Hepatocyte (in vitro differentiated cells): ENCODE results near the gene TLNRD1. TPM values are rescaled to one million over a fixed set of nuclear protein-coding genes. Genes with fewer than 3 reads are reported as not detected.

Experiments used
- DNase-seq: peaks from one replicate; pipeline ENCODE4 v3.0.0-alpha.2; 2016; ENCODE audit warnings: low spot score
- H2AFZ ChIP-seq: fragments of 200-600 bp; sonication (generic); 2 replicates; pipeline ENCODE4 v1.6.0; 2016; ENCODE audit warnings: antibody characterized with exemption, mild to moderate bottlenecking
- H3K27ac ChIP-seq: fragments of 200-600 bp; sonication (generic); 2 replicates; pipeline ENCODE4 v1.5.1; 2016; ENCODE audit warnings: mild to moderate bottlenecking
- H3K27me3 ChIP-seq: fragments of 200-600 bp; sonication (generic); 2 replicates; pipeline ENCODE4 v1.6.1; 2016
- H3K36me3 ChIP-seq: fragments of 200-600 bp; sonication (generic); replicated peaks from 2 replicates; pipeline ENCODE4 v1.5.1; 2016; ENCODE audit warnings: low read depth; ENCODE audit not compliant: insufficient read depth
- H3K4me1 ChIP-seq: fragments of 200-600 bp; sonication (generic); 2 replicates; pipeline ENCODE4 v1.5.1; 2016; ENCODE audit warnings: mild to moderate bottlenecking, moderate library complexity; ENCODE audit not compliant: insufficient read depth
- H3K4me2 ChIP-seq: fragments of 200-600 bp; sonication (generic); 2 replicates; pipeline ENCODE4 v1.6.0; 2016
- H3K4me3 ChIP-seq: fragments of 200-600 bp; sonication (generic); 2 replicates; pipeline ENCODE4 v1.5.1; 2016; ENCODE audit warnings: mild to moderate bottlenecking
- H3K79me2 ChIP-seq: fragments of 200-600 bp; sonication (generic); 2 replicates; pipeline ENCODE4 v1.6.0; 2017; ENCODE audit warnings: mild to moderate bottlenecking
- H3K9me2 ChIP-seq: fragments of 200-600 bp; sonication (generic); replicated peaks from 2 replicates; pipeline ENCODE4 v1.6.0; 2017; ENCODE audit warnings: mild to moderate bottlenecking; ENCODE audit not compliant: insufficient read depth
- H3K9me3 ChIP-seq: fragments of 200-600 bp; sonication (generic); 2 replicates; pipeline ENCODE4 v1.5.1; 2016; ENCODE audit warnings: low read depth, mild to moderate bottlenecking
- H4K20me1 ChIP-seq: fragments of 200-600 bp; sonication (generic); 2 replicates; pipeline ENCODE4 v1.6.0; 2016; ENCODE audit warnings: mild to moderate bottlenecking; ENCODE audit not compliant: insufficient read depth, poor library complexity, severe bottlenecking
- CTCF ChIP-seq: fragments of 200-600 bp; sonication (generic); IDR thresholded peaks from 2 replicates; pipeline ENCODE4 v1.5.1; 2016; ENCODE audit warnings: antibody characterized with exemption, mild to moderate bottlenecking; ENCODE audit not compliant: poor library complexity
- EZH2 ChIP-seq: fragments of 200-600 bp; sonication (generic); IDR thresholded peaks from 2 replicates; pipeline ENCODE4 v1.6.1; 2016; ENCODE audit warnings: antibody characterized with exemption, mild to moderate bottlenecking, borderline replicate concordance
- EZH2phosphoT487 ChIP-seq: fragments of 200-600 bp; sonication (generic); IDR thresholded peaks from one replicate; pipeline ENCODE4 v1.6.1; 2018; ENCODE audit warnings: antibody characterized with exemption, mild to moderate bottlenecking, low read depth, moderate library complexity; ENCODE audit not compliant: unreplicated experiment, severe bottlenecking
- WGBS: methylation state at CpG from one replicate; pipeline ENCODE4 v1.1.6; 2016; ENCODE audit warnings: low lambda C conversion rate; ENCODE audit errors: missing lambda C conversion rate; 5-methylcytosine and 5-hydroxymethylcytosine counted together
- microRNA-seq: library from miRNA; unstranded; fragments of <30 nt; microRNA quantifications from one replicate; pipeline ENCODE4, GENCODE V29; 2017
- polyA plus RNA-seq: library from polyadenylated mRNA; unstranded; fragments of >200 nt; fragmentation: Nextera tagmentation; extraction: Ambion mirVana; gene quantifications from 2 replicates; pipeline ENCODE4 v1.2.1, GENCODE V29; 2016
- small RNA-seq: library from RNA; depleted of rRNA; stranded (forward); fragments of <200 nt; gene quantifications from one replicate; pipeline ENCODE3, GENCODE V24; 2014
- total RNA-seq: library from RNA; depleted of rRNA; stranded (reverse); fragments of >200 nt; gene quantifications from 2 replicates; pipeline ENCODE4 v1.2.3, GENCODE V29; 2014

TLNRD1 gene
- total and polyA plus RNA-seq, 2 experiments from 2014 or later: 10.3 to 15.6 TPM

DNA sequence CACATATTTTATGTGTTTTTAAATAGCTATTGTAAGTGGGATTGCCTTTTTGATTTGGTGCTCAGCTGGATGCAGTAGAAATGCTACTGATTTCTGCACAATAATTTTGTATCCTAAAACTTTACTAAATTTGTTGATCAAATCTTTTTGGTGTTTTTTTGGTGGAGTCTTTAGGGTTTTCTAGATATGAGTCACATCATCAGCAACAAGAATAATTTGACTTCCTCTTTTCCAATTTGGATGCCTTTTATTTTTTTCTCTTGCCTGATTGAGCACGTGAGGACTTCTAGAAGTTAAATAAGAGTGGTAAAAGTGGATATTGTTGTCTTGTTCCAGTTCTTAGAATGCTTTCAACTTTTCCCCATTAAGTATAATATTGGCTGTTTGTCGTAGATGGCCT is 51.3 kb downstream of the TLNRD1 start:
- H3K4me2 ChIP-seq: no peak overlapping the region
- H3K9me2 ChIP-seq: no peaks in the 10 kb centered on the region
- no peak overlapping the region for H2AFZ ChIP-seq
- TF ChIP-seq EZH2phosphoT487 (no peak), EZH2 (no peak), CTCF (no peak)
- WGBS: 92% methylated on average over 2 of the region's 2 CpGs
- H3K4me3 ChIP-seq: no peak overlapping the region
- H3K4me1 ChIP-seq: no peaks in the 10 kb centered on the region
- H3K27ac ChIP-seq: no peak overlapping the region
- H3K27me3 ChIP-seq: no peaks in the 10 kb centered on the region
- H4K20me1 ChIP-seq: no peaks in the 10 kb centered on the region
- no peak for DNase-seq
- H3K79me2 ChIP-seq: no peaks in the 10 kb centered on the region
- no peaks in the 10 kb centered on the region for H3K36me3 ChIP-seq
- H3K9me3 ChIP-seq: no peaks in the 10 kb centered on the region

GRCh38 chr15:81053621-81054020 is 52.9 kb downstream of the TLNRD1 start:
- no peak for DNase-seq
- Histone ChIP-seq H3K9me2 (no peaks in the 10 kb centered on the region), H3K27ac (no peak overlapping the region), H3K79me2 (no peaks in the 10 kb centered on the region), H3K4me1 (no peaks in the 10 kb centered on the region), H3K27me3 (no peaks in the 10 kb centered on the region), H4K20me1 (no peaks in the 10 kb centered on the region), H3K4me3 (no peak overlapping the region), H3K4me2 (no peak overlapping the region), H3K36me3 (no peaks in the 10 kb centered on the region), H3K9me3 (no peaks in the 10 kb centered on the region), H2AFZ (no peak overlapping the region)
- TF ChIP-seq EZH2phosphoT487 (no peak), EZH2 (no peak), CTCF (no peak)

- Histone ChIP-seq H4K20me1 (no peaks in the 10 kb centered on the region), H3K27me3 (no peaks in the 10 kb centered on the region)
- 91% methylated on average over 2 of the region's 2 CpGs for WGBS
These were observed 53.5 kb downstream of the TLNRD1 start for GRCh38 chr15:81054236-81054635.

More at GRCh38 chr15:81054236-81054635, 53.5 kb downstream of the TLNRD1 start:
- Histone ChIP-seq H3K9me3 (no peaks in the 10 kb centered on the region), H3K4me2 (no peak overlapping the region), H3K36me3 (no peaks in the 10 kb centered on the region), H3K4me1 (no peaks in the 10 kb centered on the region), H3K27ac (no peak overlapping the region), H3K79me2 (no peaks in the 10 kb centered on the region), H3K4me3 (no peak overlapping the region), H2AFZ (no peak overlapping the region), H3K9me2 (no peaks in the 10 kb centered on the region)
- no peak for DNase-seq
- no peak for TF ChIP-seq CTCF

Small RNA genes within 50 kb of the gene (microRNA-seq; reads per million reads assigned to microRNA genes)
- gene MIR4514: not detected

Small RNA genes within 50 kb of the gene (small RNA-seq; reads per million reads assigned to genes)
- not detected for gene MIR4514

Other genes with a start within 250 kb of the TLNRD1 start
- gene CEMIP, start 221.6 kb upstream of the TLNRD1 start, total RNA-seq: 2.1 and 2.3 TPM in 2 replicates
- gene CEMIP, start 221.6 kb upstream of the TLNRD1 start, polyA plus RNA-seq: 3.5 and 4.4 TPM in 2 replicates
- gene MESD, start 11.1 kb upstream of the TLNRD1 start, total RNA-seq: 27.1 and 27.4 TPM in 2 replicates
- 47.6 and 52.2 TPM in 2 replicates for gene MESD, start 11.1 kb upstream of the TLNRD1 start, polyA plus RNA-seq
- gene CFAP161, start 133.3 kb downstream of the TLNRD1 start, total RNA-seq: 0.32 TPM in 1 of 2 replicates, not detected in the other
- gene CFAP161, start 133.3 kb downstream of the TLNRD1 start, polyA plus RNA-seq: 0.81 TPM in 1 of 2 replicates, not detected in the other
- 1.1 and 3.3 TPM in 2 replicates for gene IL16, start 196.0 kb downstream of the TLNRD1 start, total RNA-seq
- gene IL16, start 196.0 kb downstream of the TLNRD1 start, polyA plus RNA-seq: 0.92 and 2.4 TPM in 2 replicates